Ecto neural progenitor cell (in vitro differentiated cells): ENCODE measurements around the gene C9orf152.

Source experiments
- DNase-seq: peaks from one replicate; pipeline ENCODE4 v3.0.0-alpha.2; 2018; ENCODE audit warnings: low spot score

The C9orf152 gene

DNA sequence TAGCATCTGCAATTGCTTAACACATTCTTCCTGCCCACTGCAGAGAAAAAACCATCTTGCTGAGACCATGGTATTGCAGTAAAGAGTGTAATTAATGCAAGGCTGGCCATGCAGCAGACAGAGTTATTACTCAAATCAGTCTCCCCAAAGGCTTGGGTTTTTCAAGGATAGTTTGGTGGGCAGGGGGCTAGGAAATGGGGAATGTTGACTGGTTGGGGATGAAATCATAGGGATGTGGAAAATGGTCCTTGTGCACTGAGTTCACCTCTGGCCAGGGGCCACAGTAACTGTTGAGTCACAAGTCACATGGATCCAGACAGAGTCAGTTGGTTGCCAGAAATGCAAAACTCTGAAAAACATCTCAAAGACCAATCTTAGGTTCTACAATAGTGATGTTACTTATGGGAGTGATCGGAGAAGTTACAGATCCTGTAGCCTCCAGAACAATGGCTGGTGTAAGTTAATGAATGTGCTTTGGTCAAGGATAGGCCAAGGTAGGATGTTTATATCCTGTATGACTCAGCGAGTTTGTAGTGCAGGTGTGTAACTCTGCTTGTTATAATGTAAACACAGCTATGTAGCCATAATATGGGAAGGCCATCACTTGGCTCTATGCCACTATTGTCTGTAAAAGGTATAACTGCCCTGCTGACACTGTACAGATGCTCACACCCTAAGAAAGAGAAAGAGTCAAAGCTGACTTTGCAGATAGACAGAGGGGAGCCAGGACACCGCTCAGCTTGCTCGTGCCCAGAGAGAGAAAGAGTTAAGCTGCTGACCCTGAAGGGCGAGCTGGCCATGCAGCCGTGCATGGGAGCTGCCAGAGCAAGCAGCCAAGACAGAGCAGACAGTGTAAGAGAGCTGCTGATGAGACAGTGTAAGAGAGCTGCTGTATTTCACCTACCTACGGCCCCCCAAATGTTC is 27.2 kb downstream of the C9orf152 start:
- no peak for DNase-seq

GRCh38 chr9:110179734-110180133 is 28.2 kb downstream of the C9orf152 start:
- DNase-seq = no peak

DNA sequence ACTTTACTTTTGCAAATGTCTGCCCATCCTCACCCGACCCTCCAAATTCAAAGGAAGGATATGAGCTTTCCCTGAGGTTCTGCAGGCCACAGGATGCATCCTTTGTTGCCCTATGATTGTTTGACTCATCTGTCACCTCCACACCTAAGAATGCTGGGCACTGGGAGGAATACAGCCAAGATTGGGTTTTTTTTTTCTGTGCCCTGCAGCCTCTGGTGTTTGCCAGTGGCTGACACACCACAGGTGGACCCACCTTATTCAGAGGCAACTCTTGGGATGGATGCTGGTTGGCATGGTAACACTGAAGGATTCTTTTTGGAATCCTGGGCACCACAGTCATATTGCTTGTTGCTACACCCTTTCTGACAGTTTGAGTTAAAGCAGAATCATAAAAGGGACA is 29.7 kb downstream of the C9orf152 start:
- no peak for DNase-seq

- no peak for DNase-seq
These were observed 32.5 kb downstream of the C9orf152 start for GRCh38 chr9:110175275-110175968.

GRCh38 chr9:110173322-110173642 is 34.7 kb downstream of the C9orf152 start:
- no peak for DNase-seq

DNA sequence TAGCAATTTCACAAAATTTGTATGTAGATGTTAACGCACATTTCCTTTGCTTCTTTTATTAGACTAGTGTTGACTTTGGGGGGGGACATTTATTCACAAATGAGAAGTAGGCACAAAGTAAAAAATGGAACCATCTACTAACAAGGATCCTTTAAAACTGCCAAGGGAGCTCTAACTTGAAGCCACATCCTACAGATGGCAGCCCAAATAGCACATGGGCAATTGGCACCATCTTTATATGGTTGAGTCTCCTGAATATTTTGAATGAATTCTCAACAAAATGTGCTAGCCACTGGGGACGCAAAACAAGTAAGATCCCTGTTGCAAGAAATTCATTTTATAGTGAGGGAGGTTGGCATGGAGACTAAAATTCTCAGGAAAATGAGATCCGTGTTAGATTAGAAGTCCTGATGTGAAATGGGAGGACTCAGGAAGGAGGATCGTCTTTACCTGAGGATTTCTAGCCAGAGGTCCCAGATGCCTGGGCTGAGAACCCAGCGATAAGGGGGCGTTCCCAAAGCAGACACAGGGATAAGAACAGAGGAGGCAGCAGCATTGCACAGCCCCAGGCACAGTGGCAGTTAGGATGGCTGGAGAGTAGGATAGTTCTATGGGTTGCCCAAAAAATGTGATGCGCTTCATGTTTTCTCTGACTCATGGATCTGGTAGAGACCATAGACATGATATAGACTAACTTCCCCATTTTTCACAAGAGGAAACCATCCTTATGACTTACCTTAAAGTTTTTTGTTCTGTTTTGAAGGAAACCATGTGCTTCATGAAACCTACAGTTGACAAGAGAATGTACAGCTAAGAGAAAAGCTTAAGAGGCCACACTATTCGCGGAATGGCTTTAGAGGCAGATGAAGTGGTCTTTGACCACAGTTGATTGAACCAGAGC is 37.4 kb downstream of the C9orf152 start:
- DNase-seq = no peak

DNA sequence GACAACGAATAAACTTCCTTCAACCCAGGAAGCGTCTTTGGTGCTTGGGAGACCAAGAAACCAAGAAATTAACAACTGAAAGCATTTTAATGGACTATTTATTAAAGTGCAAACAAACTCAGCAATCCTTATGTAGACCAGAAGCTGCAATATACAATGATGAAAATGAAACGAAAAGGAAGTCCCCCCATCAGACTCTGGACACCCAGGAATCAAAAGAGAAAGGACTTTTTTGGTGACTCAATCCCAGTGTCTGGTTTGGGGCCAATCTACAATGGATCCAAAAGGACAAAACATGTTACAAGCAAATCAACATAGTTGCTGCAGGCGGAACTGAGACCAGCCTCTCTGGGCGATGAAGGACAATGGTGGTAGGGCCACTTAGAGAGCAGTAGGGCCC is 39.5 kb downstream of the C9orf152 start:
- DNase-seq = no peak

- DNase-seq = peak; percentile 9
These were observed 46.0 kb downstream of the C9orf152 start for GRCh38 chr9:110161940-110162339.

DNA sequence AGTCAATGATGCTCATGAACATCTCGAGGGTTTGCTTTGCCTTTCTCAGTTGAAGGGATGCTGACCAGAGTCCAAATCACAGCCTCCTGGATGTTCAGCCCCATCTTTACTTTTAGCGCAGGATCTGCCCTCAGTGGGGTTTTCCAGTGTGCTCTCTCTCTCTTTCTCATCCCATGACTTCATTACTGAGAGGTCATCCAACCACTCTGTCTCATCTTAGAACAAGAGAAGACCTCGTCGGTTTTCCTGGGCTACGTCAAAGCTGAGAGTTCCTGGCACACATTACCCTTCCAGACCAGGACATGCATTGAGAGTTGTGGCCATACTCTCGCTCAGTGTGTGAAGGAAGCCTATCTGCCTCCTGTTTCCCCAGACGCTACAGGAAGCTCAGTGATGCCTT is 47.3 kb downstream of the C9orf152 start:
- DNase-seq = peak; percentile 6

DNA sequence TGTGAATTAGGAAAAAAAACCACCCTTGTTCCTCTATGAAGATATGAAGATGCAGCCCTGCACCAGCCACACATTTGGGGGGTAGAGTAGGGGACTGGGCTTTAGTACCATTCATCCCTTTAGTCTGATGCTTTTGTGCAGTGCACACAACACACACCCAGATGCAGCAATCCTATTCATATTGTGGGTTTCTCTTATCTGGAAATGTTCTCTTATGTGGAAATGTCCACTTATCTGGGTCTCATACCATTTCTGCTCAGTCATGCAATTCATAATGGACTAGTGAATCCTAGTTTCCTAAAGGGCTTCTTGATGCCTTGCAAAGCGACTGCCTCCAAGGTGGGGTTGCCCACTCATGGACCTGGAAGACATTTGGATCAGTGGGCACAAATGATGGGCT is 47.8 kb downstream of the C9orf152 start:
- DNase-seq = no peak

GRCh38 chr9:110157823-110158664 is 49.9 kb downstream of the C9orf152 start:
- no peak for DNase-seq

DNA sequence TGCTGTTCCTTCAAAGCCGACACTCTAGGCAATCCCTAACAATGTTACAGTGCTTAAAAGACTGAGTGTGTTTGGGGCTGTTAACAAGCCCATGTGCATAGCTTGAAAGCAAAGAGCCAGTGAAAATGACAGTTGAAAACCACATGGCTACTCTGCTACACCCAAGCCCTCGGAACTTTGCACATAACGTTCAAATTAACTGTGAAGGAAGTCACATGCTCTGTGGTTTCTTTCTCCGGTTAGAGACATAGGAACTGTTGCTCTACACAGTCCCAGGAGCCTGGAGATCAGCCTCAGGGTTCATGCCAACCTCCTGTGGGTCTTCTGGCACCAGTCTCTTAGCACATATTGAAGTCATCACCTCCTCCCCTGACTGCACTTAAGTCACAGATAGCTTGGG is 51.1 kb downstream of the C9orf152 start:
- DNase-seq = no peak

DNA sequence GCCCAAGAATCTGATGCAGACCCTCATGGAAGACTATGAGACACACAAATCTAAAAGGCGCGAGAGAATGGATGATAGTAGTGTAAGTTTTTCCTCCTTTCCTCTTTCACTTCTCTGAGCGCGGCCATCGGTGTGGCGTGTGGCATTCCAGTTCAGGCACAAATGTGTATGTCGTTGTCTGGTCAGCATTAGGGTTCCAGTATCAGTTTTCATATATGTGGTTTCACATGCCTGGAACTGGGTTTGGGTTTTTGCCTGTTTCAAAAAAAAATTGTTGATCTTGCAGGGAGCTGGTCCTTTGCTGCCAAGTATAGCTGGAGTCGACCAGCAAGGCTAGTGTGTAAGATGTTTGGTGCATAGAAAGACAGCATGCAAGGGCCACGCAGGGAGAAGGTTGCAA is 51.5 kb downstream of the C9orf152 start:
- no peak for DNase-seq

- no peak for DNase-seq
These were observed 52.2 kb downstream of the C9orf152 start for GRCh38 chr9:110155751-110156150.

DNA sequence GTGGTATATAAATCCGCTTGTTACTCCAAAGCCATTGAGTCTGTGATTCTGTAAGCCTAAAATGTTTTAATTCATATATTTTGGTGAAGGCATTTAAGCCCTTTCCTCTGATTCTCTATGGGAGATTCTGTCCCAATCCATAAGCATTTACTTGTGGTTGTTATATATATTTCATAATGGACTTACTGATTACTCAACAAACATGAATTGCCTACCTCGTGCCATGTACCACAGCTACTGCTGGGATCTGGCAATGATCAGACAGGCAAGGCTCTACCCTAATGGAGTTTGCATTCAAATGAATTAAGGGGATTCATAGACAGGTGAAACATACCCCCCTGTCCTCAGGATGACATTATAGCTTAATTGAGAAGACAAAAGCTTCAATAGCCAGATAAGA is 54.5 kb downstream of the C9orf152 start:
- DNase-seq = no peak

DNA sequence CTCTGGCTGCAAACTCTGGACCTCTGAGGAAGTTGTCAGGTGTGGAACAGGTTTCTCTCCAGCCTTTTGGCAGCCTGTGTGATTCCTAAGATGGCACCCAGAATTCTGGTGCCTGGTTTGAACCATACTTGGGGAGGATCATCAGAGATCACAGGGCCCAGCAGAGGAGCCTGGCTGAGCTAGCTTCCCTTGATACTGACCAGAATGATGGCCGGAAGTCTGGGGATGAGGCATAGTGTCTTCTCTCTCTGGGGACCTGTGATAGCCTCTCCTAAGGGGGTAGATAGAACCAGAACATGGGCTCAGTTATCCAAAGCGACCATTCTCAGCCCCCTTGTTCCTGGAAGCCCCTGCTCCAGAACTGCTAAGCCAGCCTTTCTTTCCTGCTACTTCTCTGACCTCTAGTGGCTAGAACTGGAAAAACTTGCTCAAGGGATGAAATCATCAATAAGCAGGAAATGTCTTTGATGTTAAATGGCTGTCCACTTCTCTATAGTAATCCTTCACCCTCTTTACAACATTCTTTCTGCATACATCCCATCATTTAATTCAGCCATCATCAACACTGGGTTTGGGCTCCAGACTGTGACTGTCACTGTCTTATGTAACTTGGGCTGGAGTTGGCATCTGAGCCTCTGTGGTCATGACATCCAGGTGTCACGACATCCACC is 55.1 kb downstream of the C9orf152 start:
- no peak for DNase-seq
